ENCODE measurements around the gene SLC6A18.

The SLC6A18 gene

DNA sequence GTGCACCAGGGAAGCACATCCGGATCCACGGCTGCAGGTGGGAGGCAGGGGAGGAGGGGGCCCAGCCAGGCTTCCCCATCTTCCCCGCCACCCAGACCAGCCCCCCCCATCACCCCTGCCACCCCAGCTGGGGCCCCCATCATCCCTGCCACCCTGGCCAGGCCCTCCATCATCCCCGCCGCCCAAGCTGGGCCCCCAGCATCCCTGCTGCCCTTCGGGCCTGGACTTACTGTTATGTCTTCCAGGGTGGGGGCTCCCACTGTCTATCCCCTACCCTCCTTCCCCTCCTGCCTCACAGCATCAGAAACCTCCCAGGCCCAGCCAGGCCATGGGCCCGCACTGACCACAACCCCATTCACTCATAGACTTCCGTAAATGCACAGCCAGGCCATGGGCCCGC, 27.5 kb downstream of the SLC6A18 start:
- H3K36me3 Mint-ChIP-seq (ENCODE audit: low read depth) = peaks cover 1% of the 10 kb centered on the region
- no peak for DNase-seq
- H3K9me3 Mint-ChIP-seq = no peaks in the 10 kb centered on the region
- H3K4me3 Mint-ChIP-seq = no peak overlapping the region
- no peak overlapping the region for H3K27ac Mint-ChIP-seq
- peaks cover under 1% of the 10 kb centered on the region for H3K27me3 Mint-ChIP-seq
- peaks cover 19% of the 10 kb centered on the region for H3K4me1 Mint-ChIP-seq (ENCODE audit: low read depth)

DNA sequence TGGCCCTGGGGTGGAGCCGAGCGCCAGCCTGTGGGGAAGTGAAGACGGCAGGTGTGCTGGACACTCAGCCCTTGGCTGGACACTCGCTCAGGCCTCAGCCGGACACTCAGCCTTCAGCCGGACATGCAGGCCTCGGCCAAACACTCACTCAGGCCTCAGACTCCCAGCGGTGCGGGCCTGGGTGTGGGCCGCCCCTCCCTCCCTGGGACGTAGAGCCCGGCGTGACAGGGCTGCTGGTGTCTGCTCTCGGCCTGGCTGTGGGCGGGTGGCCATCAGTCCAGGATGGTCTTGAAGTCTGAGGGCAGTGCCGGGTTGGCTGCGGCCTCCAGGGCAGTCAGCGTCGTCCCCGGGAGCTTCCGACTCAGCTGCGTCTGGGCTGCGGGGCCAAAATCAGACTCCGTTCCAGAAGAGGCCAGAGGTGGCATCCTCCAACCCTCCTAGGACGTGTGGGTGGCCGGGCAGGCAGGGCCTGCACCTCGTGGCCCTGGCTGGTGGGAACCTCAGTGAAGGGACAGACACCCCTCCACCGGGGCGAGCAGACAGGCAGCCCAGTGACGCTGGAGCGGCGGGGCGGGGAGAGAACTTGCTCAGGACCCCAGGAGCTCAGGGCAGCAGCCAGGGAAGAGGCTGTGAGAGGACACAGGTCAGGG, 28.4 kb downstream of the SLC6A18 start:
- no peak overlapping the region for H3K27ac Mint-ChIP-seq
- H3K9me3 Mint-ChIP-seq = no peaks in the 10 kb centered on the region
- H3K27me3 Mint-ChIP-seq = no peaks in the 10 kb centered on the region
- no peak for DNase-seq
- no peak overlapping the region for H3K4me3 Mint-ChIP-seq
- peaks cover 3% of the 10 kb centered on the region for H3K36me3 Mint-ChIP-seq (ENCODE audit: low read depth)
- peaks cover 19% of the 10 kb centered on the region for H3K4me1 Mint-ChIP-seq (ENCODE audit: low read depth)

DNA sequence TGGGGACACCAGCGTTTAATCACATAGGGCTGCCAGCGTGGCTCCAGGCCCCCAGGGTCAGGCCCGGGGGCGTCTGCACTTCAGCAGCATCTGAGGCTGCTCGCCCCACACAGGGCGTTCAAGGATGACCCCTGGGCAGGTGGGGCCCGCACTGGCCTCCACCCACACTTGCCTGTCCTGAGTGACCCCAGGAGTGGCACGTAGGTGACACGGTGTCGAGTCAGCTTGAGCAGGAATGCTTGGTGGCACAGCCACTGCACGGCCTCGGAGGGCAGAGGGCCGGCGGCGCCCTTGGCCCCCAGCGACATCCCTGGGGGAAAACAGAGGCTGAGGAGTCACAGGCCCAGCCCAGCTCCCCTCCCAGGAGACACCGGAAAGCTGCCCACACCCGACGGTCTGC, 29.0 kb downstream of the SLC6A18 start:
- Mint-ChIP-seq H3K36me3 (ENCODE audit: low read depth) (peaks cover 3% of the 10 kb centered on the region), H3K4me3 (no peak overlapping the region), H3K9me3 (no peaks in the 10 kb centered on the region), H3K4me1 (ENCODE audit: low read depth) (peaks cover 19% of the 10 kb centered on the region), H3K27ac (no peak overlapping the region), H3K27me3 (no peaks in the 10 kb centered on the region)
- DNase-seq = no peak

GRCh38 chr5:1255081-1255561, 29.9 kb downstream of the SLC6A18 start:
- Mint-ChIP-seq H3K36me3 (ENCODE audit: low read depth) (peaks cover 3% of the 10 kb centered on the region), H3K4me3 (no peak overlapping the region), H3K27ac (peak overlapping the region; percentile 39), H3K9me3 (no peaks in the 10 kb centered on the region), H3K4me1 (ENCODE audit: low read depth) (peaks cover 19% of the 10 kb centered on the region), H3K27me3 (no peaks in the 10 kb centered on the region)
- DNase-seq = peak; percentile 58

- Mint-ChIP-seq H3K36me3 (ENCODE audit: low read depth) (peaks cover 3% of the 10 kb centered on the region), H3K27ac (no peak overlapping the region), H3K27me3 (no peaks in the 10 kb centered on the region), H3K4me3 (no peak overlapping the region), H3K9me3 (no peaks in the 10 kb centered on the region), H3K4me1 (ENCODE audit: low read depth) (peaks cover 19% of the 10 kb centered on the region)
- DNase-seq = no peak
Measured at GRCh38 chr5:1256776-1257175, 31.6 kb downstream of the SLC6A18 start.

DNA sequence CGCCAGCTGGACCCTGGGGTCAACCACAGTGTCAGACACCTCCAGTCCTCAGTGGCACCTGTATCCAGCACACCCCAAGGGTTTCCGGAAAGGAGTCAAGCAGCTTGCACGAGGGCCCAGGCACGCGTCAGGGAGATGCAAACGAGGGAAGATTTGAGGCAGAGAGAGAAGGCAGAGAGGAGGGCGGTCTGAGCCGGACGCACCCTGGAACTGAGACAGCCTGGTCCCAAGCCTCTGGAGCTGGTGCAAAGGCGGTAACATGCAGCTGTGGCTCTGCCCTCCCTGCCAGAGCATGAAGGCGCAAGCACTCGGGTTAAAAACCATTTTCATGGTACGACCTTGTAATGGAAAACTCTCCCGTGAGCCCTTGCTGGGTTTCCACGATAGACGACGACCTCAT, 32.2 kb downstream of the SLC6A18 start:
- Mint-ChIP-seq H3K27me3 (no peaks in the 10 kb centered on the region), H3K27ac (no peak overlapping the region), H3K9me3 (no peaks in the 10 kb centered on the region), H3K36me3 (ENCODE audit: low read depth) (peaks cover 7% of the 10 kb centered on the region), H3K4me3 (no peak overlapping the region), H3K4me1 (ENCODE audit: low read depth) (peaks cover 19% of the 10 kb centered on the region)
- DNase-seq = no peak

GRCh38 chr5:1257841-1258240, 32.7 kb downstream of the SLC6A18 start:
- no peak overlapping the region for H3K27ac Mint-ChIP-seq
- H3K36me3 Mint-ChIP-seq (ENCODE audit: low read depth) = peaks cover 11% of the 10 kb centered on the region
- no peaks in the 10 kb centered on the region for H3K9me3 Mint-ChIP-seq
- H3K27me3 Mint-ChIP-seq = no peaks in the 10 kb centered on the region
- peaks cover 19% of the 10 kb centered on the region for H3K4me1 Mint-ChIP-seq (ENCODE audit: low read depth)
- no peak for DNase-seq
- H3K4me3 Mint-ChIP-seq = no peak overlapping the region

GRCh38 chr5:1259806-1260480, 34.8 kb downstream of the SLC6A18 start:
- H3K27ac Mint-ChIP-seq = no peak overlapping the region
- DNase-seq = no peak
- no peak overlapping the region for H3K4me3 Mint-ChIP-seq
- no peaks in the 10 kb centered on the region for H3K27me3 Mint-ChIP-seq
- H3K4me1 Mint-ChIP-seq (ENCODE audit: low read depth) = peaks cover 13% of the 10 kb centered on the region
- H3K36me3 Mint-ChIP-seq (ENCODE audit: low read depth) = peaks cover 22% of the 10 kb centered on the region
- no peaks in the 10 kb centered on the region for H3K9me3 Mint-ChIP-seq

DNA sequence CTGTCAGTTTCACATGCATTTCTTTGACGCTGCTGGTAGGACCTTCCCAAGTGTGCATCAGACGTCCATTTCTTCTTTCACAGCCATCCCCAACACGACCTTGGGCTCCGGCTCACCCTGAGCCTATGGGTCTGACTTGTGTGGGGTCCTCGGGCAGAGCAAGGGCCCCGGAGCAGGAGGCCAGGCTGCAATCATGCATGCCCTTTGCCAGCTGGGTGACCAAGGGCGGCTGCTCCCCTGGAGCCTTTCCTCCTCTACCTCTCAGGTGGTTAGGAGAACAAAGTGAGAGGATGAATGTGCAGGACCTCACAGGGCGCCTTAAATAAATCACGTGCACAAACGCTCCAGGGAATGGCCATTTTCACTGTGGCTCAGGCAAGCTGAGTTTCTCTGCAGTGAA, 36.5 kb downstream of the SLC6A18 start:
- Mint-ChIP-seq H3K4me3 (no peak overlapping the region), H3K27me3 (no peaks in the 10 kb centered on the region), H3K36me3 (ENCODE audit: low read depth) (peaks cover 34% of the 10 kb centered on the region), H3K27ac (no peak overlapping the region), H3K4me1 (ENCODE audit: low read depth) (no peaks in the 10 kb centered on the region), H3K9me3 (no peaks in the 10 kb centered on the region)
- DNase-seq = no peak

- no peaks in the 10 kb centered on the region for H3K27me3 Mint-ChIP-seq
- no peak overlapping the region for H3K27ac Mint-ChIP-seq
- no peak for DNase-seq
- H3K4me1 Mint-ChIP-seq (ENCODE audit: low read depth) = no peaks in the 10 kb centered on the region
- H3K4me3 Mint-ChIP-seq = no peak overlapping the region
- peaks cover 41% of the 10 kb centered on the region for H3K36me3 Mint-ChIP-seq (ENCODE audit: low read depth)
- no peaks in the 10 kb centered on the region for H3K9me3 Mint-ChIP-seq
Measured at GRCh38 chr5:1262381-1262780, 37.2 kb downstream of the SLC6A18 start.

GRCh38 chr5:1264211-1264610, 39.0 kb downstream of the SLC6A18 start:
- peaks cover 49% of the 10 kb centered on the region for H3K36me3 Mint-ChIP-seq (ENCODE audit: low read depth)
- no peaks in the 10 kb centered on the region for H3K9me3 Mint-ChIP-seq
- no peaks in the 10 kb centered on the region for H3K27me3 Mint-ChIP-seq
- peaks cover 11% of the 10 kb centered on the region for H3K4me1 Mint-ChIP-seq (ENCODE audit: low read depth)
- no peak for DNase-seq
- H3K4me3 Mint-ChIP-seq = no peak overlapping the region
- H3K27ac Mint-ChIP-seq = no peak overlapping the region

DNA sequence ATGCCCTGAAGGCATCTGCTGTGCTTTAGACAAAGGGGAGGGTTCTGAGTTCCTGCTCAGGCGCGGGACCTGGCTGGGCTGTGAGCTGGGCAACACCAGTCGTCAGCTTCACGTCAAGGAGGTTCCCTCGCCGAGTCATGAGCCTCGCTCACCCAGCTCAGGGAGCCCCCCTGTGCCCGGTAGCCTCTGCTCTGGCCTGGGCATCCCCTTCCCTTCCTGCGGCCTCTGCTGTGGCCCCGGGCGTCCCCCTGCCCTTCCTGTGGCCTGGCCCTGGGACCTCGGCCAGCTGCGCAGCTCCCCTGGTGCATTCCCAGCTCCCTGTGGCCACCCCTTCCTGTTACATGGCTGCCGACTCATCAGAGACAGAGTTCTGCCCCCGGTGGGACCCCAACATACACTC, 39.8 kb downstream of the SLC6A18 start:
- DNase-seq = no peak
- Mint-ChIP-seq H3K27ac (no peak overlapping the region), H3K36me3 (ENCODE audit: low read depth) (peaks cover 51% of the 10 kb centered on the region), H3K27me3 (no peaks in the 10 kb centered on the region), H3K9me3 (no peaks in the 10 kb centered on the region), H3K4me3 (no peak overlapping the region), H3K4me1 (ENCODE audit: low read depth) (peaks cover 14% of the 10 kb centered on the region)

DNA sequence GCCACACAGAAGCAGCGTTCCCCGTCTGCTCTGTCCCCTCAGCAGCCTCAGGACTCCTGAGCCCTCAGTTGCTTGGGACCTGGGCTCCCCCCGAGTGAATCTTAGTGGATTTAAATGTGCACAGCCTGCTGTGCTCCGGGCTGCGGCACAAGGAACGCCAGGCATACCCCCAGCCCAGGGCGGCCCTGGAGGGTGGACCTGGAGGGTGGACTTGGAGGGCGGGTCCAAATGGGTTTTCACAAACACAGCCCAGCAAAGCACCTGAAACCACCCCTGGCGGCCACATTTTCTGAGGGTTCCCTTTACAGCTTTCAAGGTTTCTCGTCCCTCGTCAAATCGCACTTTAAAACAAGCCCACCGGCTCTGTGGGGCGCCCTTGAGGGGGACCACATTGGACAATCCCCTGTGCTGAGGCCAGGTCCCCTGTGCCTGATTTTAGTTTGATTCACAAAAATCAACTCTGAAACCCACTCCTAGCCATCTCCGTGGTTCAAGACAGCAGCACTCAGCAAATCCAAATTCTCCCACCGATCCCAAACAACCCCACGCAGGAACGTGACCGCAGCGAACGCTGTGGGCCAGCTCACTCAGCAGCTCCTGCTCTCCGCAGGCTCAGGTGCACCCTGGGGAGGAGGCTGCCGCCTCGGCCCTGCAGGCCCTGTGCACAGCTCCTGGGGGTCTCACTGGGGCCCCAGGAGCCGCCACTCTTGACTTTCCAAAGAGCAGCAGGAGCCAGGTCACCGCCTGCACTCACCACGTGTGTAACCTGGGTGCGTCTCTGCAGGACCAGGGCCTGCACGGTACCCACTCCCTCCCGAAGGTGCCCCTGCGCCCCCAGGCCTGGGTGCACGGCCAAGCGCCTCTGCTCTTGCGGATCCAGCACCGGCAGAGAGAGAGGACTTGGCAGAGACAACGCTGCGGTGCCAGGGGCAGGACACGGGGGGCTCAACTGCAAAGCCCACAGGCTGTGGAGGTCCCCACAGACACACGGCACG, 40.6 kb downstream of the SLC6A18 start:
- no peak for DNase-seq
- no peak overlapping the region for H3K27ac Mint-ChIP-seq
- H3K27me3 Mint-ChIP-seq = no peaks in the 10 kb centered on the region
- H3K36me3 Mint-ChIP-seq (ENCODE audit: low read depth) = peaks cover 55% of the 10 kb centered on the region
- no peaks in the 10 kb centered on the region for H3K9me3 Mint-ChIP-seq
- H3K4me1 Mint-ChIP-seq (ENCODE audit: low read depth) = peaks cover 15% of the 10 kb centered on the region
- no peak overlapping the region for H3K4me3 Mint-ChIP-seq

DNA sequence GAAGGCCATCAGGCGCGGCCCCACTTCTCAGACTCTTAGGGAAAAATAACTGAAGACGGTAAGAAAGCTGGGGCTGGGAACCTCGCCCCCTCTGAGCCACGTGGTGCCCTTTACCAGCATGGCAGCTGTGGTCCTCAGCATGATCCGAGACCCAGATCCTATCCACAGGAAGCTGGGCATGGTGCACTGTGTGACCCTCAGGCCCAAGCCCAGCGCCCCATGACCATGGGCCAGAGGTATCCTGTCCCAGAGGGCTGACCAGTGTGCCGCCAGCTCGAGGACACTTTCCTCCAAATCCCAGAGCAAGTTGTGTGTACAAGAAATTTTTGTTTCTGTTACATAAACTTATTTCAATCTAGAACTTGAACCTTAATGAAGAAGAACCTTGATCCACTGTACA, 41.6 kb downstream of the SLC6A18 start:
- H3K27ac Mint-ChIP-seq = no peak overlapping the region
- H3K27me3 Mint-ChIP-seq = no peaks in the 10 kb centered on the region
- peaks cover 15% of the 10 kb centered on the region for H3K4me1 Mint-ChIP-seq (ENCODE audit: low read depth)
- no peaks in the 10 kb centered on the region for H3K9me3 Mint-ChIP-seq
- DNase-seq = no peak
- H3K36me3 Mint-ChIP-seq (ENCODE audit: low read depth) = peaks cover 59% of the 10 kb centered on the region
- H3K4me3 Mint-ChIP-seq = no peak overlapping the region
